ENCODE data around the gene DUSP15. TPM values are rescaled to one million over a fixed set of nuclear protein-coding genes. Genes with fewer than 3 reads are reported as not detected.
"Not testable (repeated sequence)": the region's sequence is repeated elsewhere in the genome, so short reads cannot be mapped to it uniquely, and the experiment has no call there.

Gene DUSP15
- total and polyA plus RNA-seq, 2 of the 4 experiments (the other 2 are of a cell fraction), result not detected

- CTCF ChIA-PET, result no interaction called here
These were observed 54.7 kb downstream of the DUSP15 start for GRCh38 chr20:31815408-31816188.

GRCh38 chr20:31814142-31814541, 56.2 kb downstream of the DUSP15 start:
- H2BK20ac ChIP-seq (ENCODE audit: low read depth, low read length); intact Hi-C loops (cut with micrococcal nuclease); H4K20me1 ChIP-seq (ENCODE audit: insufficient read depth, low read length); H3K4me3 ChIP-seq (ENCODE audit: insufficient read depth, low read depth, low read length); H2BK15ac ChIP-seq (ENCODE audit: low read depth, low read length); H4K91ac ChIP-seq (ENCODE audit: insufficient read depth, low read depth, low read length); H3K27ac ChIP-seq (ENCODE audit: insufficient read depth, low read length); BruUV-seq (replicated peaks); H3K9me3 ChIP-seq (ENCODE audit: control insufficient read depth, insufficient read depth, low read length); CTCF ChIA-PET; DNase-seq; H3K4ac ChIP-seq (ENCODE audit: low read depth, low read length); H2AFZ ChIP-seq (replicated peaks; ENCODE audit: low read length, poor library complexity); H4K5ac ChIP-seq (ENCODE audit: low read depth, low read length); H3K36me3 ChIP-seq (ENCODE audit: control insufficient read depth, insufficient read depth, low read length); H2BK5ac ChIP-seq (ENCODE audit: low read depth, low read length, poor library complexity, severe bottlenecking); H2AK5ac ChIP-seq (ENCODE audit: low read depth, low read length); H4K8ac ChIP-seq (ENCODE audit: low read depth in 2 of 2, low read length in 2 of 2); H3K23ac ChIP-seq (ENCODE audit: low read depth, low read length); in situ Hi-C loops (cut with MboI; ENCODE audit: low sequenced_read_pairs); H2BK120ac ChIP-seq (ENCODE audit: low read depth, low read length); ATAC-seq (ENCODE audit: low read depth); H3K56ac ChIP-seq (ENCODE audit: extremely low read depth, insufficient read depth, low read length); H3K18ac ChIP-seq (ENCODE audit: low read depth, low read length); H3K4me2 ChIP-seq (ENCODE audit: low read depth, low read length); H3K14ac ChIP-seq (replicated peaks; ENCODE audit: low read depth, low read length); H3K9ac ChIP-seq (ENCODE audit: low read depth, low read length); H2AK9ac ChIP-seq (replicated peaks; ENCODE audit: low read depth, low read length, poor library complexity); dilution Hi-C loops (cut with HindIII; ENCODE audit: low sequenced_read_pairs, unreplicated experiment); H3K27me3 ChIP-seq (ENCODE audit: control insufficient read depth, insufficient read depth, low read length): not testable (repeated sequence)
- H3K4me1 ChIP-seq (ENCODE audit: control insufficient read depth, insufficient read depth, low read length), result peaks cover 25% of the 10 kb centered on the region
- peaks cover 3 to 18% of the 10 kb centered on the region in 2 experiments; a peak in 3 of 4 replicates for H3K79me1 ChIP-seq (ENCODE audit: low read depth in 1 of 2, low read length in 2 of 2)
- WGBS, 2 experiments (ENCODE audit: extremely low coverage in 2 of 2, insufficient read length in 1 of 2), result no CpG with 5 or more reads among the region's 7 CpGs
- peaks cover 21% of the 10 kb centered on the region for H3K9me1 ChIP-seq (ENCODE audit: insufficient read depth, low read length)
- POLR2A ChIA-PET (ENCODE audit: unreplicated experiment), result interaction anchor here (0.7 kb wide), 1 partner anchor 86 kb away, joined by 6 read pairs; no protein-coding TSS in a partner anchor

More at GRCh38 chr20:31815408-31816188, 54.7 kb downstream of the DUSP15 start:
- no peak overlapping the region for H2BK20ac ChIP-seq (ENCODE audit: low read depth, low read length)
- POLR2A ChIA-PET (ENCODE audit: unreplicated experiment), result no interaction called here
- H2AFZ ChIP-seq (replicated peaks; ENCODE audit: low read length, poor library complexity), result no peak overlapping the region
- H2BK5ac ChIP-seq (ENCODE audit: low read depth, low read length, poor library complexity, severe bottlenecking), result no peak overlapping the region
- H3K4me1 ChIP-seq (ENCODE audit: control insufficient read depth, insufficient read depth, low read length), result peaks cover 21% of the 10 kb centered on the region
- H4K5ac ChIP-seq (ENCODE audit: low read depth, low read length), result no peak overlapping the region
- dilution Hi-C loops (cut with HindIII; ENCODE audit: low sequenced_read_pairs, unreplicated experiment) (no loop called here), in situ Hi-C loops (cut with MboI; ENCODE audit: low sequenced_read_pairs) (no loop called here), intact Hi-C loops (cut with micrococcal nuclease) (no loop called here)
- 0 out of 2 replicates have a peak, but pooled peaks cover 4% of the 10 kb centered on the region for H4K20me1 ChIP-seq (ENCODE audit: insufficient read depth, low read length)
- no peak overlapping the region for H3K14ac ChIP-seq (replicated peaks; ENCODE audit: low read depth, low read length)
- H3K4ac ChIP-seq (ENCODE audit: low read depth, low read length), result 0 out of 2 replicates have a peak overlapping the region, but pooled peaks have one; percentile 3
- peaks cover 3 to 15% of the 10 kb centered on the region in 2 experiments; a peak in 3 of 4 replicates for H3K79me1 ChIP-seq (ENCODE audit: low read depth in 1 of 2, low read length in 2 of 2)
- no peak overlapping the region for H3K23ac ChIP-seq (ENCODE audit: low read depth, low read length)
- no peak overlapping the region for H2BK120ac ChIP-seq (ENCODE audit: low read depth, low read length)
- no peak overlapping the region for H3K4me2 ChIP-seq (ENCODE audit: low read depth, low read length)
- no peaks in the 10 kb centered on the region for H3K9me3 ChIP-seq (ENCODE audit: control insufficient read depth, insufficient read depth, low read length)
- H2AK5ac ChIP-seq (ENCODE audit: low read depth, low read length), result no peak overlapping the region
- WGBS, 2 experiments (ENCODE audit: extremely low coverage in 2 of 2, insufficient read length in 1 of 2), result 100% methylated on average over 2 of the region's 9 CpGs; no CpG with 5 or more reads in 1 of the 2 experiments
- TF ChIP-seq POLR2A (IDR thresholded peaks at IDR 0.05; ENCODE audit: low read depth, low read length) (no peak), USF2 (IDR thresholded peaks at IDR 0.05; ENCODE audit: low read depth, low read length) (no peak), SMC3 (IDR thresholded peaks at IDR 0.05; ENCODE audit: low read depth, low read length) (no peak), CEBPB (IDR thresholded peaks at IDR 0.05; ENCODE audit: low read depth, low read length) (peak; percentile 49; the same call in 1 of the 2 replicates), NFE2L2 (IDR thresholded peaks at IDR 0.05; ENCODE audit: low read depth, low read length) (no peak), CHD1 (IDR thresholded peaks at IDR 0.05; ENCODE audit: low read depth, low read length) (no peak), MXI1 (IDR thresholded peaks at IDR 0.05; ENCODE audit: borderline replicate concordance, low read depth, low read length) (no peak), RAD21 (IDR thresholded peaks at IDR 0.05; ENCODE audit: low read length) (no peak)
- no peak overlapping the region for H3K56ac ChIP-seq (ENCODE audit: extremely low read depth, insufficient read depth, low read length)
- no peak overlapping the region for H3K27ac ChIP-seq (ENCODE audit: insufficient read depth, low read length)
- no peak overlapping the region; the same call in 2 of the 3 replicates for H2BK15ac ChIP-seq (ENCODE audit: low read depth, low read length)
- no peaks in the 10 kb centered on the region for H3K27me3 ChIP-seq (ENCODE audit: control insufficient read depth, insufficient read depth, low read length)
- no peak overlapping the region for H4K91ac ChIP-seq (ENCODE audit: insufficient read depth, low read depth, low read length)
- H4K8ac ChIP-seq (ENCODE audit: low read depth in 2 of 2, low read length in 2 of 2), result no peak overlapping the region
- H2AK9ac ChIP-seq (replicated peaks; ENCODE audit: low read depth, low read length, poor library complexity), result peak overlapping the region; percentile 23
- H3K9me1 ChIP-seq (ENCODE audit: insufficient read depth, low read length), result peaks cover 19% of the 10 kb centered on the region
- DNase-seq (no peak), ATAC-seq (ENCODE audit: low read depth) (no peak)
- H3K18ac ChIP-seq (ENCODE audit: low read depth, low read length), result no peak overlapping the region
- no peak overlapping the region for H3K4me3 ChIP-seq (ENCODE audit: insufficient read depth, low read depth, low read length)
- H3K36me3 ChIP-seq (ENCODE audit: control insufficient read depth, insufficient read depth, low read length), result no peaks in the 10 kb centered on the region
- no peak overlapping the region for H3K9ac ChIP-seq (ENCODE audit: low read depth, low read length)
- no TSS peak for BruUV-seq (replicated peaks)
